ENCODE measurements around the gene PSG5.
"Not testable (repeated sequence)": the region's sequence is repeated elsewhere in the genome, so short reads cannot be mapped to it uniquely, and the experiment has no call there.

DNA sequence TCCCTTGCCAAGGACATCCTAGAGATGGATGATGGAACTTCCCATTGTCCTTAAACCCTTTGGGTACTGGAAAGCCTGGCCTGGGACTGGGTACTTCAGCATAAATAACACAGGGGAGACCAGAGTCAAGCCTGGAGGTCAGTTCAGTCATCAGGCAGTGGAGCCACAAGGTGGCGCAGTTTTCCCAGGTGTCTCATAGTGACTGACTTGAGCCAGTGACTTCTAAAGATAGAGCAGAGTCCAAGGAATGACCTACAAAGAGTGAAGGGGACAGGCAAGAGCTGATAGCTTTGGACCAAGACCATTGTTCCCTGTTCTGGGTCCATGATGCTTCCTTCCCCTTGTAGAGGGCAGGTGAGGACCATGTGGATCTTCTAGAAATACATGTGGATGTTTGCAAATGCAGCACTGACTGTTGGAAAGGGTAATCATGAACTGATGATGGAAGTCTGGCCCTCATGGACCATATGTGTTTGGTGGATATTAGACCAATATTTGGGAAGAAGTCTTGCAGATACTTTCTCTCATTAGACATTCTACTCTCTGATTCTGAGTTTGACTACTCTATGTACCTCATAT, 6.7 kb downstream of the PSG5 start:
- TF ChIP-seq, protein P1, sequence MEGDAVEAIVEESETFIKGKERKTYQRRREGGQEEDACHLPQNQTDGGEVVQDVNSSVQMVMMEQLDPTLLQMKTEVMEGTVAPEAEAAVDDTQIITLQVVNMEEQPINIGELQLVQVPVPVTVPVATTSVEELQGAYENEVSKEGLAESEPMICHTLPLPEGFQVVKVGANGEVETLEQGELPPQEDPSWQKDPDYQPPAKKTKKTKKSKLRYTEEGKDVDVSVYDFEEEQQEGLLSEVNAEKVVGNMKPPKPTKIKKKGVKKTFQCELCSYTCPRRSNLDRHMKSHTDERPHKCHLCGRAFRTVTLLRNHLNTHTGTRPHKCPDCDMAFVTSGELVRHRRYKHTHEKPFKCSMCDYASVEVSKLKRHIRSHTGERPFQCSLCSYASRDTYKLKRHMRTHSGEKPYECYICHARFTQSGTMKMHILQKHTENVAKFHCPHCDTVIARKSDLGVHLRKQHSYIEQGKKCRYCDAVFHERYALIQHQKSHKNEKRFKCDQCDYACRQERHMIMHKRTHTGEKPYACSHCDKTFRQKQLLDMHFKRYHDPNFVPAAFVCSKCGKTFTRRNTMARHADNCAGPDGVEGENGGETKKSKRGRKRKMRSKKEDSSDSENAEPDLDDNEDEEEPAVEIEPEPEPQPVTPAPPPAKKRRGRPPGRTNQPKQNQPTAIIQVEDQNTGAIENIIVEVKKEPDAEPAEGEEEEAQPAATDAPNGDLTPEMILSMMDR (IDR thresholded peaks at IDR 0.05 in 8 of 11, conservative IDR thresholded peaks at IDR 0.05 in 3 of 11) = not testable (repeated sequence)
- not testable (repeated sequence) for TF ChIP-seq POLR2AphosphoS5 (IDR thresholded peaks at IDR 0.05)

All from spleen (tissue), 7 donors.